Right lobe of liver (tissue), 4 donors: Measurements from ENCODE around the gene USP48.

Experiments used
- CTCF ChIP-seq, 4 donors: fragments of 200-600 bp in 3 of 4; fragments of 450-650 bp in 1 of 4; IDR thresholded peaks; one replicate each; pipeline versions ENCODE4 v1.5.1 to v1.8.0; 2016 to 2022; ENCODE audit warnings: antibody characterized with exemption in 4 of 4, mild to moderate bottlenecking in 2 of 4
- POLR2A ChIP-seq: fragments of 450-650 bp; IDR thresholded peaks from one replicate; pipeline ENCODE4 v1.6.1; 2017; ENCODE audit warnings: antibody characterized with exemption, mild to moderate bottlenecking
- donor health status: DM: no; HTN: no; CAD: no.
- donor health status: DM: no; HTN: no; CAD: no.
- donor health status: DM: no; HTN: yes; CAD: no.

GRCh38 chr1:21732664-21733063, 50.3 kb downstream of the USP48 start:
- TF ChIP-seq CTCF (IDR thresholded peaks at IDR 0.05) (no peak), POLR2A (no peak)
